Lower leg skin (tissue), 4 donors: ENCODE results near the gene TMC1. TPM values are rescaled to one million over a fixed set of nuclear protein-coding genes. Genes with fewer than 3 reads are reported as not detected.

ENCODE experiments used
- DNase-seq, 2 donors: peaks; one replicate each; pipeline ENCODE4 v3.0.0-alpha.2; 2019; ENCODE audit warnings: low spot score in 2 of 2
- H3K4me3 ChIP-seq: fragments of 200-600 bp; sonication (generic); 2 replicates; pipeline ENCODE4 v1.5.1; 2017; ENCODE audit warnings: mild to moderate bottlenecking, low read depth; ENCODE audit not compliant: poor library complexity, severe bottlenecking
- CTCF ChIP-seq, 3 donors: fragments of 450-650 bp; IDR thresholded peaks; one replicate each; pipeline ENCODE4 v1.5.1; 2016; ENCODE audit warnings: antibody characterized with exemption in 3 of 3, mild to moderate bottlenecking in 3 of 3, moderate library complexity in 2 of 3
- POLR2A ChIP-seq, 2 donors: fragments of 450-650 bp; IDR thresholded peaks; one replicate each; pipeline ENCODE4 v1.6.1; 2016 to 2017; ENCODE audit warnings: antibody characterized with exemption in 2 of 2, mild to moderate bottlenecking in 1 of 2, moderate library complexity in 1 of 2
- WGBS, 2 donors: methylation state at CpG; one replicate each; pipeline ENCODE4 v1.1.5; 2018; 5-methylcytosine and 5-hydroxymethylcytosine counted together
- intact Hi-C: fragments of 100-400 bp; cut with DNase I; formaldehyde crosslinking; loops from one replicate; pipeline ENCODE4 v1.15.0; 2023; ENCODE audit warnings: low total_unique reads
- total RNA-seq, 4 donors: library from RNA; depleted of rRNA; stranded (reverse); fragments of >200 nt; gene quantifications; one replicate each; pipeline ENCODE4 v1.1.0, GENCODE V29; 2016

Gene TMC1
- total RNA-seq, 4 donors from 2014 or later = 0.13 to 0.46 TPM; not detected in 2

- TF ChIP-seq CTCF (IDR thresholded peaks at IDR 0.05) (no peak), POLR2A (IDR thresholded peaks at IDR 0.05) (no peak)
- 72 to 74% methylated on average over 4 of the region's 4 CpGs for WGBS, 2 donors
- intact Hi-C loops = no loop called here
- DNase-seq = no peak
- no peak overlapping the region for H3K4me3 ChIP-seq
Measured at GRCh38 chr9:72863456-72864094, 342.2 kb downstream of the TMC1 start.

- no peak for TF ChIP-seq POLR2A (IDR thresholded peaks at IDR 0.05)
- no peak for TF ChIP-seq CTCF (IDR thresholded peaks at IDR 0.05)
- no peak overlapping the region for H3K4me3 ChIP-seq
- WGBS, 2 donors = 87 to 90% methylated on average over 1 of the region's 1 CpG
- DNase-seq = no peak
- intact Hi-C loops = no loop called here
Measured at GRCh38 chr9:72864327-72864726, 342.9 kb downstream of the TMC1 start.

GRCh38 chr9:72871685-72872084, 350.3 kb downstream of the TMC1 start:
- intact Hi-C loops = no loop called here
- 31% methylated on average over 3 of the region's 3 CpGs for WGBS, 2 donors
- TF ChIP-seq POLR2A (IDR thresholded peaks at IDR 0.05) (no peak), CTCF (IDR thresholded peaks at IDR 0.05) (no peak)
- no peak for DNase-seq
- no peak overlapping the region for H3K4me3 ChIP-seq

- WGBS, 2 donors = 70 to 92% methylated on average over 2 of the region's 2 CpGs
Measured at GRCh38 chr9:72872718-72873117, 351.3 kb downstream of the TMC1 start.

GRCh38 chr9:72873456-72873855, 352.0 kb downstream of the TMC1 start:
- intact Hi-C loops = no loop called here
- 45 to 53% methylated on average over 1 of the region's 1 CpG for WGBS, 2 donors
- TF ChIP-seq CTCF (IDR thresholded peaks at IDR 0.05) = no peak
- no peak for TF ChIP-seq POLR2A (IDR thresholded peaks at IDR 0.05)
- no peak overlapping the region for H3K4me3 ChIP-seq
- DNase-seq = no peak

More at GRCh38 chr9:72872718-72873117, 351.3 kb downstream of the TMC1 start:
- no peak for DNase-seq
- intact Hi-C loops = no loop called here
- no peak overlapping the region for H3K4me3 ChIP-seq
- no peak for TF ChIP-seq CTCF (IDR thresholded peaks at IDR 0.05)
- TF ChIP-seq POLR2A (IDR thresholded peaks at IDR 0.05) = no peak

GRCh38 chr9:72874344-72874743, 352.9 kb downstream of the TMC1 start:
- TF ChIP-seq CTCF (IDR thresholded peaks at IDR 0.05) = no peak
- no peak for TF ChIP-seq POLR2A (IDR thresholded peaks at IDR 0.05)
- WGBS, 2 donors = 93 to 96% methylated on average over 2 of the region's 2 CpGs
- no peak overlapping the region for H3K4me3 ChIP-seq
- intact Hi-C loops = no loop called here
- DNase-seq = no peak
